ENCODE measurements around the gene PDP2. TPM values are rescaled to one million over a fixed set of nuclear protein-coding genes. Genes with fewer than 3 reads are reported as not detected.

The PDP2 gene
- total and polyA plus RNA-seq, 9 of the 15 experiments (the other 6 are each of a cell fraction or from before 2014, with no cell fraction given): 2.5 to 24.3 (median 7.2) TPM

DNA sequence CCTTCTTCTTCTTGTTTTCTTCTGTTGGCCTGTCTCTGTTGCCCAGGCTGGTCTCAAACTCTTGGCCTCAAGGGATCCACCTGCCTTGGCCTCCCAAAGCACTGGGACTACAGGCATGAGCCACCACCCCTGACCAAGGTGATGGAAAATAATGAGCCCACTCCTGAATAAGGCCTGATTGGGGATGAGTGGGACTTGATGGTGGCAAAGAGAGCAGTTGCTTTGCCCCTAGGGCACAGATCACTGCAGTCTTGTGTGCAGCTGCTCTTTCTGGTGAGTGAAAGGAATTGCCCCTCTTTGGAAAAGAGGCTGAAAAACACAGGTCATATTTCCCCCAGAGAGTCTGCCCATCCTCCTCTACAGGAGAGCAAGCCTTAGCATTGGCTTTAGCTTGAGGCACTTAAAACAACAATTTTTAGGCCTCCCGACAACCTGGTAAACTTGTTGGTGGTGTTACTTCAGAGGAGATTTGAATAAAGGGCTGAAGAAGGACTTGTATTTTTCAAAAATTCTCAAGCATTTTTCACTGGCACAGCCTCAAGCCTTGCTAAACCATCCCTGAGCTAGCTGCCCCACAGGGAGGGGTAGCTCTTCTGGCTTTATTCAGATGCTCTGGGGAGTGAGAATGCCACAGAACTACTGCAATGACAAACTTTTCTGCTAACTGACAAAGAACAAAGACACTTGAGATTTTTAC is 6.1 kb upstream of the PDP2 start:
- in situ Hi-C loops (cut with MboI): no loop called here
- no peak for FAIRE-seq

More for the DNA sequence above, 6.1 kb upstream of the PDP2 start:
- CTCF ChIA-PET (ENCODE audit: low intra/inter-chr PET ratio): interaction anchor here (0.6 kb wide), 1 partner anchor 270 kb away, joined by 3 read pairs; no protein-coding TSS in a partner anchor
- Histone ChIP-seq H3K27me3 (ENCODE audit: control insufficient read depth in 2 of 2, insufficient read depth in 2 of 2, low read length in 2 of 2) (no peaks in the 10 kb centered on the region), H3K4me3 (no peak overlapping the region), H3K4me1 (replicated peaks in 1 of 2; ENCODE audit: control insufficient read depth in 2 of 2, insufficient read depth in 2 of 2, low read length in 2 of 2) (peaks cover 10 to 20% of the 10 kb centered on the region in 2 experiments; a peak in 4 of 5 replicates), H3K79me2 (ENCODE audit: control insufficient read depth, insufficient read depth, low read length) (no peaks in the 10 kb centered on the region), H3K9ac (ENCODE audit: insufficient read depth in 1 of 2, low read depth in 2 of 2, low read length in 2 of 2) (no peak overlapping the region), H3K9me3 (replicated peaks; ENCODE audit: control insufficient read depth, insufficient read depth, low read depth, low read length) (no peaks in the 10 kb centered on the region), H3K9me1 (ENCODE audit: control insufficient read depth, insufficient read depth, low read length) (no peaks in the 10 kb centered on the region), H2AFZ (ENCODE audit: low read depth, low read length) (no peak overlapping the region), H3K27ac (ENCODE audit: extremely low read depth, low read depth, low read length) (0 out of 3 replicates have a peak overlapping the region, but pooled peaks have one; percentile 6), H3K4me2 (ENCODE audit: insufficient read depth, low read length) (no peak overlapping the region), H4K20me1 (replicated peaks; ENCODE audit: control insufficient read depth, insufficient read depth, low read length) (no peaks in the 10 kb centered on the region), H3K36me3 (ENCODE audit: control insufficient read depth, insufficient read depth, low read length) (no peaks in the 10 kb centered on the region)
- POLR2A ChIA-PET: interaction anchor here (0.6 to 1.6 kb wide), 3 partner anchors 26 to 134 kb away, joined by 3 to 4 read pairs (median 3); partner anchors contain the start of gene NAE1
- WGBS (ENCODE audit: insufficient coverage, low coverage, missing lambda C conversion rate): 17% methylated on average over 1 of the region's 1 CpG
- DNase-seq (ENCODE audit: extremely low read depth in 1 of 4, low spot score in 3 of 4): no peak
- intact Hi-C loops (cut with micrococcal nuclease): no loop called here
- BruUV-seq (replicated peaks): no TSS peak
- TF ChIP-seq PURB (CRISPR knock-in tag; IDR thresholded peaks at IDR 0.05; ENCODE audit: low read depth): no peak
- TF ChIP-seq, protein P1, sequence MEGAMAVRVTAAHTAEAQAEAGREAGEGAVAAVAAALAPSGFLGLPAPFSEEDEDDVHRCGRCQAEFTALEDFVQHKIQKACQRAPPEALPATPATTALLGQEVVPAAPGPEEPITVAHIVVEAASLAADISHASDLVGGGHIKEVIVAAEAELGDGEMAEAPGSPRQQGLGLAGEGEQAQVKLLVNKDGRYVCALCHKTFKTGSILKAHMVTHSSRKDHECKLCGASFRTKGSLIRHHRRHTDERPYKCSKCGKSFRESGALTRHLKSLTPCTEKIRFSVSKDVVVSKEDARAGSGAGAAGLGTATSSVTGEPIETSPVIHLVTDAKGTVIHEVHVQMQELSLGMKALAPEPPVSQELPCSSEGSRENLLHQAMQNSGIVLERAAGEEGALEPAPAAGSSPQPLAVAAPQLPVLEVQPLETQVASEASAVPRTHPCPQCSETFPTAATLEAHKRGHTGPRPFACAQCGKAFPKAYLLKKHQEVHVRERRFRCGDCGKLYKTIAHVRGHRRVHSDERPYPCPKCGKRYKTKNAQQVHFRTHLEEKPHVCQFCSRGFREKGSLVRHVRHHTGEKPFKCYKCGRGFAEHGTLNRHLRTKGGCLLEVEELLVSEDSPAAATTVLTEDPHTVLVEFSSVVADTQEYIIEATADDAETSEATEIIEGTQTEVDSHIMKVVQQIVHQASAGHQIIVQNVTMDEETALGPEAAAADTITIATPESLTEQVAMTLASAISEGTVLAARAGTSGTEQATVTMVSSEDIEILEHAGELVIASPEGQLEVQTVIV (CRISPR knock-in tag; IDR thresholded peaks at IDR 0.05; ENCODE audit: borderline replicate concordance): no peak
- TF ChIP-seq MXI1 (IDR thresholded peaks at IDR 0.05; ENCODE audit: low read depth, low read length): no peak
- TF ChIP-seq ZEB2 (IDR thresholded peaks at IDR 0.05): no peak
- no peak for TF ChIP-seq ZNF165 (CRISPR knock-in tag; IDR thresholded peaks at IDR 0.05; ENCODE audit: borderline replicate concordance)
- no peak for TF ChIP-seq ZNF785 (CRISPR knock-in tag; IDR thresholded peaks at IDR 0.05)
- no peak for TF ChIP-seq ZNF282 (CRISPR knock-in tag; IDR thresholded peaks at IDR 0.05)
- no peak for TF ChIP-seq ARID1B (IDR thresholded peaks at IDR 0.05)
- no peak for TF ChIP-seq ELF1 (tag; IDR thresholded peaks at IDR 0.05)
- no peak for TF ChIP-seq ILF3 (IDR thresholded peaks at IDR 0.05; ENCODE audit: borderline replicate concordance)
- ATAC-seq: no peak

All from K562 (cell line).